Activated naive CD4-positive, alpha-beta T cell treated with anti-CD3 and anti-CD28 coated beads, Interleukin-2, amount 10 ng/mL, durations not matched to agents 7 days and 5 days (primary cell): ENCODE measurements around the gene CDK5RAP1.

Source experiments
- CTCF ChIA-PET: fragments of 350-600 bp; sonication (Branson Sonifier 250); formaldehyde crosslinking; loops from one replicate; lab custom pipeline; 2021; ENCODE audit warnings: antibody characterized with exemption; lab: Charles Lee
- DNase-seq: peaks from one replicate; pipeline ENCODE4 v3.0.0-alpha.2; 2020
- H3K27ac Mint-ChIP-seq: one replicate; pipeline ENCODE4 v1.8.0; 2021; ENCODE audit warnings: mild to moderate bottlenecking, moderate library complexity, mixed read lengths
- H3K27me3 Mint-ChIP-seq: one replicate; pipeline ENCODE4 v1.8.0; 2021; ENCODE audit warnings: mild to moderate bottlenecking, mixed read lengths
- H3K36me3 Mint-ChIP-seq: one replicate; pipeline ENCODE4 v1.8.0; 2021; ENCODE audit warnings: mixed read lengths
- H3K4me1 Mint-ChIP-seq: one replicate; pipeline ENCODE4 v1.8.0; 2021; ENCODE audit warnings: mixed read lengths
- H3K4me3 Mint-ChIP-seq: one replicate; pipeline ENCODE4 v1.8.0; 2021; ENCODE audit warnings: mild to moderate bottlenecking, moderate library complexity, mixed read lengths
- H3K9me3 Mint-ChIP-seq: one replicate; pipeline ENCODE4 v1.8.0; 2021; ENCODE audit warnings: mixed read lengths

CDK5RAP1 gene

DNA sequence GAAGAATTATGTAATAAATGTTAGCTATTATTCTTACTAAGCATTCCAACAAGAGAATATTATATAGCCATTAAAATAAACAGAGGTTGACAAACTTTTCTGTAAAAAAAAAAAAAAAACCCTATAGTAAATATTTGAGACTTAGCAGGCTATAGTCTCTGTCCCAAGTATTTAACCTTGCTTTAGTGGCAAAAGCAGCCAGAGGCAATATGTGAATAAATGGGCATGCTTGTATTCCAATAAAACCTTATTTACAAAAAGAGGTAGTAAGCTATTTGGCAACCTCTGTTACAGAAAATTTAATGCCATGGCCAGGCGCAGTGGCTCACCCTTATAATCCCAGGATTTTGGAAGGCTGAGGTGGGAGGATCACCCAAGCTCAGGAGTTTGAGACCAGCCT is 14.6 kb downstream of the CDK5RAP1 start:
- no peaks in the 10 kb centered on the region for H3K9me3 Mint-ChIP-seq
- no peaks in the 10 kb centered on the region for H3K27me3 Mint-ChIP-seq
- CTCF ChIA-PET = interaction anchor here (1.3 kb wide), 1 partner anchor 10 kb away, joined by 4 read pairs; no protein-coding TSS in a partner anchor
- no peak overlapping the region for H3K4me3 Mint-ChIP-seq
- H3K27ac Mint-ChIP-seq = no peak overlapping the region
- no peak for DNase-seq
- no peaks in the 10 kb centered on the region for H3K4me1 Mint-ChIP-seq
- peaks cover 37% of the 10 kb centered on the region for H3K36me3 Mint-ChIP-seq

- Mint-ChIP-seq H3K9me3 (no peaks in the 10 kb centered on the region), H3K4me1 (peaks cover 38% of the 10 kb centered on the region), H3K27ac (peak overlapping the region; percentile 76), H3K4me3 (no peak overlapping the region), H3K27me3 (no peaks in the 10 kb centered on the region), H3K36me3 (peaks cover 43% of the 10 kb centered on the region)
- no peak for DNase-seq
- CTCF ChIA-PET = interaction anchor here (1.2 to 1.6 kb wide), 2 partner anchors 8 to 291 kb away, joined by 4 read pairs; no protein-coding TSS in a partner anchor
These were observed 24.0 kb downstream of the CDK5RAP1 start for GRCh38 chr20:33377366-33377765.

DNA sequence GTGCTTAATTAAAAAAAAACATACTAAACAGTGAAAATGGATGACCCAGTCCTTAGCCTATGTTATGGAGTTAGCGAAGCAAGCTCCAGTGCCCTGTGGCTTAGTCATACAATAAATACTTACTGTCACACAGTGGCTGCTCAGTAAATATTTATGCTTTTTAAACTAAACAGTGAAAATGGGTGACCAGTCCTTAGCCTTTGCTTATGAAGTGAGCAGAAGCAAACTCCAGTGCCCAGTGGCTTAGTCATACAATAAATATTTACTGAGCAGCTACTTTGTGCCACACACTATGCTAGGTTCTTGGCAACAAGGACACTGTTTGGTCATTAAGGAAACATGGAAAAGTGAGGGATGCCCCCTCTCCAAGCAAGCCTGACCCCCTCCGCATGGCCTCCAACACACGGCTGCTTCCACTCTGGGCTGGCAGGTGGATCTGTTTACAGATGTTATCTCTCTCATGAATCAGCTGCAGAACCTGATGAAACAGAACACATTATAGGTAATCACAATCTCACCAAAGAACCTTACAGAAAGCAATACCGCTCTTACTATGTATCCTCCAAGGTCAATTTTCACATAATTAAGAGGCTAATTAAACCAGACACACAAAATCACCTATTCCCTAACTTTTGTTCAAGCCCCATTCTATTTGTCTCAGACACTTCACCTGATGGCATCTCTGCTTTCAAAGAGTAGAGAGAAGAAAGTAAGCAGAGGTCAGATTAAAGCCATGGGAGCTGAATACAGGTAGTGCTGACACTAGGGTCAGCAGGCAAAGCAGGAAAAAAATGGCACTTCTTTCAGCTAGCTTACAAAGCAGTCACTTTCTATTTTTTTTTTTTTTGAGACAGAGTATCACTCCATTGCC is 27.3 kb downstream of the CDK5RAP1 start:
- no peak overlapping the region for H3K27ac Mint-ChIP-seq
- CTCF ChIA-PET = no interaction called here
- no peak for DNase-seq
- peaks cover 41% of the 10 kb centered on the region for H3K36me3 Mint-ChIP-seq
- H3K4me1 Mint-ChIP-seq = peaks cover 56% of the 10 kb centered on the region
- no peaks in the 10 kb centered on the region for H3K9me3 Mint-ChIP-seq
- H3K27me3 Mint-ChIP-seq = no peaks in the 10 kb centered on the region
- H3K4me3 Mint-ChIP-seq = no peak overlapping the region

DNA sequence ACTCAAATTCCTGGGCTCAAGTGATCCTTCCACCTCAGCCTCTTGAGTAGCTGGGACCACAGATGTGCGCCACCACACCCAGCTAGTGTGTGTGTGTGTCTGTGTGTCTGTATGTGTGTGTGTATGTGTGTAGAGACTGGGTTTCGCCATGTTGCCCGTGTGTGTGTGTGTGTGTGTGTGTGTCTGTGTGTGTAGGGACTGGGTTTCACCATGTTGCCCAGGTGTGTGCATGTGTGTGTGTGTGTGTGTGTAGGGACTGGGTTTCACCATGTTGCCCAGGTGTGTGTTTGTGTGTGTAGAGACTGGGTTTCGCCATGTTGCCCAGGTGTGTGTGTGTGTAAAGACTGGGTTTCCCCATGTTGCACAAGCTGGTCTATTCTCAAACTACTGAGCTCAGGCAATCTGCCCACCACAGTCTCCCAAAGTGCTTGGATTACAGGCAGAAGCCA is 28.3 kb downstream of the CDK5RAP1 start:
- Mint-ChIP-seq H3K4me1 (peaks cover 47% of the 10 kb centered on the region), H3K27ac (peak overlapping the region; percentile 16), H3K4me3 (no peak overlapping the region), H3K9me3 (no peaks in the 10 kb centered on the region), H3K27me3 (no peaks in the 10 kb centered on the region), H3K36me3 (peaks cover 33% of the 10 kb centered on the region)
- DNase-seq = no peak
- CTCF ChIA-PET = interaction anchor here (0.6 kb wide), 1 partner anchor 24 kb away, joined by 3 read pairs; no protein-coding TSS in a partner anchor

DNA sequence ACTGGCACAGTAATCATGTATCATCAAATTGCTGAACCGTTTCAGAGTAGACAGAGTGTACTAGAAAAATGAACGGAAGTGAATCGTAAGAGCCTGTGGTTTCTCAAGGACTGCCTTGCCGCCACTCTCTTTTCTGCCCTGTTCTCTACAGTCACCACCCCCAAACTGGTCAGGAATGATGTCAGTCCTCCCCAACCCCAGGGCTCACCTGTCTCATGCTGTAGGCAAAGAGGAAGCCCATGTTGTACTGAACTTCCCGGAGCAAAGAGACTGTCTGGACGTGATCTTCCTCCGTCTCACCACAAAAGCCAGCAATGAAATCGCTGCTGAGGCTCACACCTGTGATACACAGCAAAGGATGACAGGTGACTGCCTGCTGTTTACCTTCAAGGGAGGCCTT is 31.0 kb downstream of the CDK5RAP1 start:
- Mint-ChIP-seq H3K4me3 (no peak overlapping the region), H3K9me3 (no peaks in the 10 kb centered on the region), H3K4me1 (peaks cover 32% of the 10 kb centered on the region), H3K27me3 (no peaks in the 10 kb centered on the region), H3K36me3 (peaks cover 41% of the 10 kb centered on the region), H3K27ac (peak overlapping the region; percentile 89)
- CTCF ChIA-PET = no interaction called here
- DNase-seq = peak; percentile 48

GRCh38 chr20:33362898-33363297 is 38.4 kb downstream of the CDK5RAP1 start:
- Mint-ChIP-seq H3K9me3 (no peaks in the 10 kb centered on the region), H3K4me1 (no peaks in the 10 kb centered on the region), H3K4me3 (no peak overlapping the region), H3K27me3 (no peaks in the 10 kb centered on the region), H3K27ac (no peak overlapping the region), H3K36me3 (peaks cover 47% of the 10 kb centered on the region)
- CTCF ChIA-PET = no interaction called here
- DNase-seq = no peak

DNA sequence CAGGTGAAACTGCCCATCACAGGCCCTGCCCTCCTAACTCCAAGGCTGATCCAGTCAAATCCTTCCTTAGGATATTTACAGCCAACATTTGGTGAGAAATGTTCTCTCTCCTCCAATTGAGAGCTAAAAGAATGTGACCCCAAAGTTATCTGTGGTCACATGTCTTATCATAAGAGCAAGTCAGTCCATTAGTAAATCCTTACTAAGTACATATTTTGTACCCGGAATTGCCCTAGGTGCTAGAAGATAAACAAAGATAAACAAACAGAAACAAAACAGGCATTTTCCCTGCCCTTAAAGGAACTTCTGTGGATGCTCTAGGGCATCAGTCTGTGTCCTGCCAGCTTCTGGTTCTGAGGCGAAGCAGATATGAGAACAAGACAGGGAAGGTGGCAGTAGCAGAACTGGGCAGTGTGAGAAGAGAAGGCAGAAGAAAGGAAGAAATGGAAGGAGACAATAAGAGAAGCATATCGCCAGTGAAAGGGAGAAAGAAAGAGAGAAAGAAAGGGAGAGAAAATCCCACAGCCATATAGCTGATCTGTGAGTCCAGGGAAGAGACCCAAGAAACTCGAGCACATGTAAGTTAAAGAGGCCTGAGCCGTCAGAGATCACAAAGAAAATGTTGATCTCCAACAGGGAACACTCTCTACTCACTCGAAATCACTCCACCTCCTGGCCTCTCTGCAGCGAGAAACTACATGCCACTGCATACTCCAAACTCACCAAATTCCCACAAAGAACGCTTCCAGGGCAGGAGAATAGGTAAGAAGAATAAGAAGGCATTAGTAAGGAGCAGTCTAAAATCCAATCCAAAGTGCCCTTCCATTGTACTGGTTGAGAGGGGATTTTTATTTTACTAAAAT is 41.7 kb downstream of the CDK5RAP1 start:
- CTCF ChIA-PET = no interaction called here
- Mint-ChIP-seq H3K27ac (no peak overlapping the region), H3K27me3 (no peaks in the 10 kb centered on the region), H3K4me1 (no peaks in the 10 kb centered on the region), H3K36me3 (peaks cover 31% of the 10 kb centered on the region), H3K9me3 (no peaks in the 10 kb centered on the region), H3K4me3 (no peak overlapping the region)
- DNase-seq = no peak

- no peak for DNase-seq
- H3K27me3 Mint-ChIP-seq = no peaks in the 10 kb centered on the region
- H3K27ac Mint-ChIP-seq = no peak overlapping the region
- no peak overlapping the region for H3K4me3 Mint-ChIP-seq
- H3K9me3 Mint-ChIP-seq = no peaks in the 10 kb centered on the region
- no peaks in the 10 kb centered on the region for H3K4me1 Mint-ChIP-seq
- CTCF ChIA-PET = no interaction called here
- peaks cover 4% of the 10 kb centered on the region for H3K36me3 Mint-ChIP-seq
These were observed 48.3 kb downstream of the CDK5RAP1 start for GRCh38 chr20:33353013-33353402.

DNA sequence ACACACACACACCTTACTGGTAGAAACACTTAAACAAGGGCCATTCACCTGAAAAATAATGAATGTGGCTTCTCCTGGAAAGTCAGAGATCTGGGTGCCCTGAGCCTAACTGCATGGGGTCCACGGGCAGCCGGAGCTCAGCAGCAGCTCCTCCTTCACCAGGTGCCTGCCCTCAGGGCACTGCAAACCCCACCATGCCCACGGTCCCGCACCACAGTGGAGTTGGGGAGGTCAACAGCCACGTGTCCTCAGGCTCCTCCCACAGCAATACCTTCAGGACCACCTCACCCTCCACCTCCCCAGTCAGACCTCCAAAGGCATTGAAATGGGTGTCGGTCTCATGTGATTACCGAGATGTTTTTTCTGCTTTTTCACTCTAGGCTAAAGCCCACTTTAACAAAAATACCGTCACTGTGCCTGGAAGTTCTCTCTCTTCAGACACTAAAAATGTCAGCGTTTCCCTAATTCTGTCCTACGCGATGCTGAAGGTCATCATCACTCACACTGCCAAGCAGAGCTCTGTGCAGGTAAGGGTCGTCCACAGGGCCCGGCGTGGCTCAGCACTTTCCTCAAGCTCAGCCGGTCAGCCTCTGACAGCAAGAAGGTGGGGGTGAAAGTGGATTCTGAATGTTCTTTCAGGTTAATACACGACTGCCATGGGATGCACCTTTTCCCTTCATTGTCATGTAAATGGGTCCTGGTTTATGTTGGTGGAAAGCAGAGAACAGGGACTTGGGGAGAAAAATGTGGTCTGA is 48.9 kb downstream of the CDK5RAP1 start:
- DNase-seq = no peak
- Mint-ChIP-seq H3K4me1 (no peaks in the 10 kb centered on the region), H3K9me3 (no peaks in the 10 kb centered on the region), H3K27me3 (no peaks in the 10 kb centered on the region), H3K4me3 (no peak overlapping the region), H3K27ac (no peak overlapping the region), H3K36me3 (peaks cover 4% of the 10 kb centered on the region)
- CTCF ChIA-PET = no interaction called here

GRCh38 chr20:33351696-33352095 is 49.6 kb downstream of the CDK5RAP1 start:
- Mint-ChIP-seq H3K27me3 (no peaks in the 10 kb centered on the region), H3K4me1 (no peaks in the 10 kb centered on the region), H3K9me3 (no peaks in the 10 kb centered on the region), H3K27ac (peak overlapping the region; percentile 67), H3K36me3 (peaks cover 4% of the 10 kb centered on the region), H3K4me3 (no peak overlapping the region)
- CTCF ChIA-PET = no interaction called here
- no peak for DNase-seq

GRCh38 chr20:33349493-33349892 is 51.8 kb downstream of the CDK5RAP1 start:
- Mint-ChIP-seq H3K4me1 (no peaks in the 10 kb centered on the region), H3K9me3 (no peaks in the 10 kb centered on the region), H3K27me3 (no peaks in the 10 kb centered on the region), H3K36me3 (peaks cover 4% of the 10 kb centered on the region), H3K27ac (no peak overlapping the region), H3K4me3 (no peak overlapping the region)
- CTCF ChIA-PET = no interaction called here
- DNase-seq = no peak

GRCh38 chr20:33348136-33348937 is 53.0 kb downstream of the CDK5RAP1 start:
- Mint-ChIP-seq H3K4me3 (no peak overlapping the region), H3K4me1 (no peaks in the 10 kb centered on the region), H3K27me3 (no peaks in the 10 kb centered on the region), H3K9me3 (no peaks in the 10 kb centered on the region), H3K27ac (no peak overlapping the region), H3K36me3 (peaks cover 4% of the 10 kb centered on the region)
- no peak for DNase-seq
- CTCF ChIA-PET = interaction anchor here (0.6 kb wide), 1 partner anchor 24 kb away, joined by 3 read pairs; no protein-coding TSS in a partner anchor

GRCh38 chr20:33345342-33345741 is 56.0 kb downstream of the CDK5RAP1 start:
- H3K27ac Mint-ChIP-seq = no peak overlapping the region
- H3K27me3 Mint-ChIP-seq = no peaks in the 10 kb centered on the region
- DNase-seq = no peak
- no peaks in the 10 kb centered on the region for H3K9me3 Mint-ChIP-seq
- H3K36me3 Mint-ChIP-seq = peaks cover 3% of the 10 kb centered on the region
- CTCF ChIA-PET = no interaction called here
- no peaks in the 10 kb centered on the region for H3K4me1 Mint-ChIP-seq
- H3K4me3 Mint-ChIP-seq = no peak overlapping the region
